ENCODE data around the gene IP6K1.
A peak's percentile ranks its signal among the peaks of the same experiment; 100 is the strongest.

Gene IP6K1

GRCh38 chr3:49713336-49714105 is 72.8 kb downstream of the IP6K1 start:
- no peaks in the 10 kb centered on the region for H3K9me3 ChIP-seq (ENCODE audit: severe bottlenecking)
- no peak overlapping the region for H3K27ac ChIP-seq (ENCODE audit: poor library complexity, severe bottlenecking)
- no peaks in the 10 kb centered on the region; the same call in 1 of the 2 replicates for H3K36me3 ChIP-seq (ENCODE audit: low read depth)
- H3K4me3 ChIP-seq (ENCODE audit: severe bottlenecking), result no peak overlapping the region
- ATAC-seq (ENCODE audit: low read depth) (no peak), DNase-seq (ENCODE audit: low spot score) (peak; percentile 56)
- H3K4me1 ChIP-seq (ENCODE audit: insufficient read depth, poor library complexity, severe bottlenecking), result no peaks in the 10 kb centered on the region
- no peak for TF ChIP-seq CTCF (IDR thresholded peaks at IDR 0.05; ENCODE audit: poor library complexity, severe bottlenecking)
- H3K27me3 ChIP-seq (ENCODE audit: insufficient read depth, poor library complexity, severe bottlenecking), result no peaks in the 10 kb centered on the region

- no peak for TF ChIP-seq CTCF (IDR thresholded peaks at IDR 0.05; ENCODE audit: poor library complexity, severe bottlenecking)
- Histone ChIP-seq H3K27me3 (ENCODE audit: insufficient read depth, poor library complexity, severe bottlenecking) (no peaks in the 10 kb centered on the region), H3K27ac (ENCODE audit: poor library complexity, severe bottlenecking) (no peak overlapping the region), H3K4me1 (ENCODE audit: insufficient read depth, poor library complexity, severe bottlenecking) (no peaks in the 10 kb centered on the region), H3K36me3 (ENCODE audit: low read depth) (no peaks in the 10 kb centered on the region; the same call in 1 of the 2 replicates), H3K9me3 (ENCODE audit: severe bottlenecking) (no peaks in the 10 kb centered on the region), H3K4me3 (ENCODE audit: severe bottlenecking) (no peak overlapping the region)
- ATAC-seq (ENCODE audit: low read depth) (no peak), DNase-seq (ENCODE audit: low spot score) (no peak)
These were observed 73.6 kb downstream of the IP6K1 start for GRCh38 chr3:49712631-49713317.

- DNase-seq (ENCODE audit: low spot score), result no peak
- Histone ChIP-seq H3K4me3 (ENCODE audit: severe bottlenecking) (no peak overlapping the region), H3K27ac (ENCODE audit: poor library complexity, severe bottlenecking) (no peak overlapping the region), H3K27me3 (ENCODE audit: insufficient read depth, poor library complexity, severe bottlenecking) (no peaks in the 10 kb centered on the region), H3K4me1 (ENCODE audit: insufficient read depth, poor library complexity, severe bottlenecking) (no peaks in the 10 kb centered on the region), H3K36me3 (ENCODE audit: low read depth) (no peaks in the 10 kb centered on the region; the same call in 1 of the 2 replicates), H3K9me3 (ENCODE audit: severe bottlenecking) (no peaks in the 10 kb centered on the region)
- ATAC-seq (ENCODE audit: low read depth), result no peak
- TF ChIP-seq CTCF (IDR thresholded peaks at IDR 0.05; ENCODE audit: poor library complexity, severe bottlenecking), result no peak
These were observed 74.2 kb downstream of the IP6K1 start for GRCh38 chr3:49712166-49712565.

- Histone ChIP-seq H3K4me3 (ENCODE audit: severe bottlenecking) (no peak overlapping the region), H3K27ac (ENCODE audit: poor library complexity, severe bottlenecking) (no peak overlapping the region), H3K4me1 (ENCODE audit: insufficient read depth, poor library complexity, severe bottlenecking) (no peaks in the 10 kb centered on the region), H3K36me3 (ENCODE audit: low read depth) (no peaks in the 10 kb centered on the region; the same call in 1 of the 2 replicates), H3K27me3 (ENCODE audit: insufficient read depth, poor library complexity, severe bottlenecking) (no peaks in the 10 kb centered on the region), H3K9me3 (ENCODE audit: severe bottlenecking) (no peaks in the 10 kb centered on the region)
- ATAC-seq (ENCODE audit: low read depth) (no peak), DNase-seq (ENCODE audit: low spot score) (no peak)
- TF ChIP-seq CTCF (IDR thresholded peaks at IDR 0.05; ENCODE audit: poor library complexity, severe bottlenecking), result no peak
These were observed 74.9 kb downstream of the IP6K1 start for GRCh38 chr3:49711489-49711888.

GRCh38 chr3:49709852-49710251 is 76.5 kb downstream of the IP6K1 start:
- no peak for ATAC-seq (ENCODE audit: low read depth)
- Histone ChIP-seq H3K4me3 (ENCODE audit: severe bottlenecking) (no peak overlapping the region), H3K4me1 (ENCODE audit: insufficient read depth, poor library complexity, severe bottlenecking) (no peaks in the 10 kb centered on the region), H3K9me3 (ENCODE audit: severe bottlenecking) (no peaks in the 10 kb centered on the region), H3K27ac (ENCODE audit: poor library complexity, severe bottlenecking) (no peak overlapping the region), H3K27me3 (ENCODE audit: insufficient read depth, poor library complexity, severe bottlenecking) (no peaks in the 10 kb centered on the region), H3K36me3 (ENCODE audit: low read depth) (no peaks in the 10 kb centered on the region)
- DNase-seq (ENCODE audit: low spot score), result no peak
- TF ChIP-seq CTCF (IDR thresholded peaks at IDR 0.05; ENCODE audit: poor library complexity, severe bottlenecking), result no peak

All from RWPE2 (cell line).